K562 (cell line): ENCODE results near the gene SLC35E1.

ENCODE experiments used
- BACH1 ChIP-seq: fragments of 200-800 bp; sonication (Bioruptor generic); IDR thresholded peaks from 2 replicates; pipeline ENCODE4 v1.6.1; 2016; ENCODE audit warnings: missing genetic modification characterization, missing compliant biosample characterization
- CEBPB ChIP-seq: fragments of 450-650 bp; IDR thresholded peaks from 2 replicates; pipeline ENCODE4 v1.6.1; 2016; ENCODE audit warnings: missing genetic modification characterization, missing compliant biosample characterization
- CTCF ChIP-seq, 3 experiments: IDR thresholded peaks in 2 of 3; conservative IDR thresholded peaks in 1 of 3; 2 replicates each; pipeline ENCODE4 v1.5.1; 2011 to 2012; ENCODE audit warnings: low read length in 3 of 3, mild to moderate bottlenecking in 3 of 3, control low read depth in 2 of 3, improper control_type of control experiment in 1 of 3, inconsistent platforms in 1 of 3, low read depth in 1 of 3, mixed read lengths in 1 of 3, moderate library complexity in 1 of 3; ENCODE audit not compliant: insufficient read depth in 2 of 3
- ELK1 ChIP-seq: sonication (generic); formaldehyde crosslinking; IDR thresholded peaks from 2 replicates; pipeline ENCODE4 v1.8.1; 2022; ENCODE audit warnings: missing genetic modification reagents

- TF ChIP-seq CTCF (IDR thresholded peaks at IDR 0.05 in 2 of 3, conservative IDR thresholded peaks at IDR 0.05 in 1 of 3; ENCODE audit: insufficient read depth in 2 of 3, low read depth in 1 of 3, low read length in 3 of 3) = no peak
- TF ChIP-seq CEBPB (tag) = no peak
- no peak for TF ChIP-seq ELK1 (CRISPR knock-in tag)
- no peak for TF ChIP-seq BACH1
Measured at GRCh38 chr19:16532440-16533234, 39.6 kb downstream of the SLC35E1 start.
